ENCODE data around the gene OTUB1.

The OTUB1 gene

GRCh38 chr11:64038500-64038899 is 52.3 kb downstream of the OTUB1 start:
- DNase-seq (ENCODE audit: low read depth) = no peak
- H3K4me3 ChIP-seq (replicated peaks; ENCODE audit: low read depth, low read length) = no peak overlapping the region
- TF ChIP-seq, protein P1, sequence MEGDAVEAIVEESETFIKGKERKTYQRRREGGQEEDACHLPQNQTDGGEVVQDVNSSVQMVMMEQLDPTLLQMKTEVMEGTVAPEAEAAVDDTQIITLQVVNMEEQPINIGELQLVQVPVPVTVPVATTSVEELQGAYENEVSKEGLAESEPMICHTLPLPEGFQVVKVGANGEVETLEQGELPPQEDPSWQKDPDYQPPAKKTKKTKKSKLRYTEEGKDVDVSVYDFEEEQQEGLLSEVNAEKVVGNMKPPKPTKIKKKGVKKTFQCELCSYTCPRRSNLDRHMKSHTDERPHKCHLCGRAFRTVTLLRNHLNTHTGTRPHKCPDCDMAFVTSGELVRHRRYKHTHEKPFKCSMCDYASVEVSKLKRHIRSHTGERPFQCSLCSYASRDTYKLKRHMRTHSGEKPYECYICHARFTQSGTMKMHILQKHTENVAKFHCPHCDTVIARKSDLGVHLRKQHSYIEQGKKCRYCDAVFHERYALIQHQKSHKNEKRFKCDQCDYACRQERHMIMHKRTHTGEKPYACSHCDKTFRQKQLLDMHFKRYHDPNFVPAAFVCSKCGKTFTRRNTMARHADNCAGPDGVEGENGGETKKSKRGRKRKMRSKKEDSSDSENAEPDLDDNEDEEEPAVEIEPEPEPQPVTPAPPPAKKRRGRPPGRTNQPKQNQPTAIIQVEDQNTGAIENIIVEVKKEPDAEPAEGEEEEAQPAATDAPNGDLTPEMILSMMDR (IDR thresholded peaks at IDR 0.05; ENCODE audit: low read length, missing control alignments) = no peak

- TF ChIP-seq, protein P1 (IDR thresholded peaks at IDR 0.05; ENCODE audit: low read length, missing control alignments) = no peak
- no peak overlapping the region for H3K4me3 ChIP-seq (replicated peaks; ENCODE audit: low read depth, low read length)
- DNase-seq (ENCODE audit: low read depth) = no peak
These were observed 52.9 kb downstream of the OTUB1 start for GRCh38 chr11:64039012-64039665.

- DNase-seq (ENCODE audit: low read depth) = no peak
- H3K4me3 ChIP-seq (replicated peaks; ENCODE audit: low read depth, low read length) = no peak overlapping the region
- TF ChIP-seq, protein P1 (IDR thresholded peaks at IDR 0.05; ENCODE audit: low read length, missing control alignments) = peak; percentile 16
These were observed 54.6 kb downstream of the OTUB1 start for GRCh38 chr11:64040684-64041322.

- TF ChIP-seq, protein P1 (IDR thresholded peaks at IDR 0.05; ENCODE audit: low read length, missing control alignments) = no peak
- H3K4me3 ChIP-seq (replicated peaks; ENCODE audit: low read depth, low read length) = no peak overlapping the region
- no peak for DNase-seq (ENCODE audit: low read depth)
These were observed 55.6 kb downstream of the OTUB1 start for GRCh38 chr11:64041846-64042245.

DNA sequence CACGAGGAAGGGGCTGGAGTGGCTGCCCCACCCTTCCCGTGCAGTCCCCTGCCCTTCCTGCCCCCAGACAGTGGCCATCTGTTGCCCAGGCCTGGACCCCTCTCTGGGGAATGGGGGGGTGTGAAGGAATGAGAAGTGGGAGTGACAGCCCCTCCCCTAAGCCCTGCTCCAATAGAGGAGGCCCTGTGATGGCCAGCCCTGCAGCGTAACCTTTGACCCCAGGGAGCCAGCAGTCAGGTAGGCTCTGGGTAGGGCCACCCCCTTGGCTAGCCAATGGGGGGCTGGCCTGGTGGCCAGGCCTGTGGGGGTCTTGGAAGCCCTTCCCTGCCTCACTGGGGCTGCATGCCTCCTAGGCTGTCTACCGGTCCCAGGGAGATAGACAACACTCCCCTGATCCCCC is 56.1 kb downstream of the OTUB1 start:
- no peak for DNase-seq (ENCODE audit: low read depth)
- TF ChIP-seq, protein P1 (IDR thresholded peaks at IDR 0.05; ENCODE audit: low read length, missing control alignments) = no peak

DNA sequence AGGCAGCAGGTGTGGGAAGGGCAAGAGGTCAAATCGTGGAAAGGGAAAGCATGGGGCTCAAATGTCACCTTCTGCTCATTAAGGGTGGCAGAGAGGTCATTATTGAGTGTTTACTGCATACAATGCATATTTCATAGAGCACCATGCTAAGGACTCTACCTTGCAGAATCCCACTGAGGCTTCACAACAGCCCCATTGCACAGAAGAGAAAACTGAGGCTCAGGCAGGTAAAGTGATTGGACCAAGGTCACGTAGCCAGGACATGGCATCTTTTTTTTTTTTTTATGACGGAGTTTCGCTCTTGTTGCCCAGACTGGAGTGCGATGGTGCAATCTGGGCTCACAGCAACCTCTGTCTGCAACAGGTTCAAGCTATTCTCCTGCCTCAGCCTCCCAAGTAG is 57.3 kb downstream of the OTUB1 start:
- H3K4me3 ChIP-seq (replicated peaks; ENCODE audit: low read depth, low read length) = no peak overlapping the region
- no peak for DNase-seq (ENCODE audit: low read depth)
- TF ChIP-seq, protein P1 (IDR thresholded peaks at IDR 0.05; ENCODE audit: low read length, missing control alignments) = no peak

More for the DNA sequence above, 56.1 kb downstream of the OTUB1 start:
- H3K4me3 ChIP-seq (replicated peaks; ENCODE audit: low read depth, low read length) = no peak overlapping the region
